ENCODE results near the gene KIAA0586.
"Not testable (repeated sequence)": the region's sequence is repeated elsewhere in the genome, so short reads cannot be mapped to it uniquely, and the experiment has no call there.

The KIAA0586 gene

DNA sequence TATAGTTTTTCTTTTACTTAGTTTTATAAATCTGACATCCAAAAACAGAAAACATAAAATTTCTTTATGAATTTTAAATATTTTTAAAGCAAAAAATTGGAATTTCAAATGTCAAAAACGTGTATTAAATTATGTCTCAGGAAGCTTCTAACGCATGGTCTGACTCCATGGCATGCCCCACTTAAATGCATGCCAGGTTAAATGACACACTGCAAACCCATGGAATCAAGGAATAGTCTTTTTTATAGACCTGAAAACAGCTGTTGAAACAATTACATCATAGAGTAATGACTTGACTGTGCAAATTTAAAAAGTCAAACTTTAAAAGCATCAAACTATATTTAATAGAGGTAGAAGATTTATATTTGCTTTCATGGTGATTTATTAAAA lies 114.1 kb downstream of the KIAA0586 start:
- DNase-seq (ENCODE audit: insufficient read length, low spot score) (no peak), FAIRE-seq (no peak)

GRCh38 chr14:58543253-58543652 lies 115.7 kb downstream of the KIAA0586 start:
- no peak for FAIRE-seq

DNA sequence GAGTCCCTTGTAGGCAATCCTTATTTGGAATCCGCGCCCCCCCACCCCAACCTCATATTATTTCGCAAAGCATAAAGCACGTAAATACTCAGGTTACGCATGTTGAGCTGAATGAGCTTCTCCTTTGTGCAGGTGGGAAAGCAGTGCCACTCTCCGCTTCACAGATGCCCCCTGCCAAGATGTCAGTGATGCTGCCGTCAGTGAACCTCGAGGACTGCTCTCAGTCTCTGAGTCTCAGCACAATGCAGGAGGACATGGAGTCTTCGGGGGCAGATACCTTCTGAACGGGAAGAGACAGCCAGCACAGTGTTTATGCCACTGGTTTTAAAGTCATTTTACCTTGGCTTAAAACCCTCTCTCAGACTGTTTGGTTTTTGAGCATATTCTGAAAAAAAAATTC lies 120.1 kb downstream of the KIAA0586 start:
- FAIRE-seq (no peak), DNase-seq (ENCODE audit: insufficient read length, low spot score) (no peak)

More at GRCh38 chr14:58543253-58543652, 115.7 kb downstream of the KIAA0586 start:
- no peak for DNase-seq (ENCODE audit: insufficient read length, low spot score)

GRCh38 chr14:58549105-58549757 lies 121.7 kb downstream of the KIAA0586 start:
- FAIRE-seq (peak; percentile 21), DNase-seq (ENCODE audit: insufficient read length, low spot score) (no peak)

DNA sequence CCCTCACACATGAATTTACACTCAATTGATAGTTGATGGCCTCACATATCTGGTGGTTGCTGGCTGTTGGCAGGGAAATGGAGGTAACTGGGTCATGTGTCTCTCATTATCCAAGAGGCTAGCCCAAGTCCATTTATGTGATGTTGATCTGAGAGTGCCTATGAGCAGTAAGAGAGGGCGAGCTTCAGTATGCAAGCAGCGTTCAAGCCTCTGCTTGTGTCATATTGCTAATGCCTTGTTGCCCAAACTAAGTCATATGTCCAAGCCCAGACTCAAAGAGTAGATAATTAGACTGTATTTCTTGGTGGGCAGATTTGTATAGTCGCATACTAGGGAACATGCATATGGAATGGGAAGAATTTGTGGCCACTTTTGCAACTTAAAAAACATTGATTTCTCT lies 126.4 kb downstream of the KIAA0586 start:
- FAIRE-seq = no peak
- DNase-seq (ENCODE audit: insufficient read length, low spot score) = no peak

DNA sequence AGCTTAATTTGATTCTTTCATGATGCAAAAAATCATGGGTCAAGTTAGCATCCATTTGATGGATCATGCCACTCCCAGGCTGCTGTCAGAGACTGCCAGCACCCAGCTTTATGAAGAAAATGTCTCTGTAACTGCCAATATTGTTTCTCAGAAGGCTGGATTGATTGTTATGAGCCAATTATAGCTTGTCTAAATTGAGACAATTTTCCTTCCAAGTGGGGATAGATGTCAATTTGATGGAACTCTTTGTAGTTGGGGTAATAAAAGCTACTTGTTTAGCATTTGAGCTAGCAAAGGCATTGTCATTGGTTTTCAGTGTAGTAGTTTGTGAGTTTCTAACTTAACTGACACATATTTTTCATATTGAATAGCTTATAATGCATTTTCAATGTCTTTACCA lies 128.1 kb downstream of the KIAA0586 start:
- no peak for DNase-seq (ENCODE audit: insufficient read length, low spot score)
- no peak for FAIRE-seq

DNA sequence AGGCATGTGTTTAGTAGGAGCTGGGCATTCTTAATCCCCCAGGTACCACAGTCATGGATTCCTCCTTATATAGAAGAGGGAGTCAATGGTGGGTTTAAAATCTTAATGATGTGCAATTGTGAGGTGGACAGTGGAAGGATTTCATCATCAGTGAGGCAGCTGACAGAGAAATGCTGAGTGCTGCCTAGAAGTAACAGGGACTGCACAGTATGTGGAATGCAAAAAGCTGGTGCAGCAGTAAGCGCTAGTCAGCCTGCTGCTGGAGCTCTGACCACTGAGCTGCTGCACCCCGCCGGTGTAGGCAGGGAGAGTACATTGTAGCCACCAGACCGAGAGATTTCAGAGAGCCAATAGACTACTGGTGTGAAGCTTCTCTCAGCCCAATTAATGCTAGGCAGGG lies 129.7 kb downstream of the KIAA0586 start:
- DNase-seq (ENCODE audit: insufficient read length, low spot score) (no peak), FAIRE-seq (no peak)

GRCh38 chr14:58560208-58560607 lies 132.7 kb downstream of the KIAA0586 start:
- peak; percentile 18 for FAIRE-seq

GRCh38 chr14:58562141-58562540 lies 134.6 kb downstream of the KIAA0586 start:
- FAIRE-seq (no peak), DNase-seq (ENCODE audit: insufficient read length, low spot score) (no peak)

More at GRCh38 chr14:58560208-58560607, 132.7 kb downstream of the KIAA0586 start:
- DNase-seq (ENCODE audit: insufficient read length, low spot score) = no peak

DNA sequence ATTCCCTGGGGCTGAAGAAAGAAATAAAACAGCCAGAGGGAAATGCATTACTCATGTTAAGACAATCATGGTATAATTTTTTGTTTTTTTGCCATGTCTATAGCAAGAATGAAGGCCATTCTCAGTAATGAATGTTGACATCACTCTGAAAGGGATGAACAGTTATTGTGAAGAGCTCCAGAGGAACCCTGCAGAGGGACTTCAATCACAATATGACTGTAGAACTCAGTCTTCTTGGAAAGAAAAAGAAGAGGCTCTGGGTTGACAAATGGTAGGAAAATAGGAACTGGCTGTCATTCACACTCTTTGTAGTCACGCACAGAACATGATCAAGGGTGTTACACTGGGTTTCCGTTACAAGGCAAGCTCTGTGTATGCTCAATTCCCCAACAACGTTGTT lies 136.5 kb downstream of the KIAA0586 start:
- no peak for DNase-seq (ENCODE audit: insufficient read length, low spot score)
- FAIRE-seq = no peak

GRCh38 chr14:58565832-58566231 lies 138.3 kb downstream of the KIAA0586 start:
- no peak for DNase-seq (ENCODE audit: insufficient read length, low spot score)
- no peak for FAIRE-seq

DNA sequence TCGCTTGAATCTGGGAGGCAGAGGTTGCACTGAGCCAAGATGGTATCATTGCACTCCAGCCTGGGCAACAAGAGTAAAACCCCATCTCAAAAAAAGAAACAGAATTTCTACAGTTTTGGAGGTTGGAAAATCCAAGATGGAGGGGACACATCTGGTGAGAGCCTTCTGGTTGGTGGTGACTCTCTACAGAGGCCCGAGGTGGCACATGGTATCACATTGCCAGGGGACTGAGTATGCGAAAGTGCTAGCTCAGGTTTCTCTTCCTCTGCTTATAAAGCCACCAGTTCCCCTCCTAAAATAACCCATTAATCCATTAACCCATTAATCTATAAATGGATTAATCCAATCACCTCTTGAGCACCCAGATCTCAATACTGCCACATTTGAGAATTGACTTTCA lies 139.5 kb downstream of the KIAA0586 start:
- DNase-seq (ENCODE audit: insufficient read length, low spot score) (no peak), FAIRE-seq (no peak)

- no peak for DNase-seq (ENCODE audit: insufficient read length, low spot score)
- no peak for FAIRE-seq
Measured at GRCh38 chr14:58568322-58568721, 140.8 kb downstream of the KIAA0586 start.

- DNase-seq (ENCODE audit: insufficient read length, low spot score) = no peak
- FAIRE-seq = no peak
Measured at GRCh38 chr14:58571256-58571655, 143.7 kb downstream of the KIAA0586 start.

DNA sequence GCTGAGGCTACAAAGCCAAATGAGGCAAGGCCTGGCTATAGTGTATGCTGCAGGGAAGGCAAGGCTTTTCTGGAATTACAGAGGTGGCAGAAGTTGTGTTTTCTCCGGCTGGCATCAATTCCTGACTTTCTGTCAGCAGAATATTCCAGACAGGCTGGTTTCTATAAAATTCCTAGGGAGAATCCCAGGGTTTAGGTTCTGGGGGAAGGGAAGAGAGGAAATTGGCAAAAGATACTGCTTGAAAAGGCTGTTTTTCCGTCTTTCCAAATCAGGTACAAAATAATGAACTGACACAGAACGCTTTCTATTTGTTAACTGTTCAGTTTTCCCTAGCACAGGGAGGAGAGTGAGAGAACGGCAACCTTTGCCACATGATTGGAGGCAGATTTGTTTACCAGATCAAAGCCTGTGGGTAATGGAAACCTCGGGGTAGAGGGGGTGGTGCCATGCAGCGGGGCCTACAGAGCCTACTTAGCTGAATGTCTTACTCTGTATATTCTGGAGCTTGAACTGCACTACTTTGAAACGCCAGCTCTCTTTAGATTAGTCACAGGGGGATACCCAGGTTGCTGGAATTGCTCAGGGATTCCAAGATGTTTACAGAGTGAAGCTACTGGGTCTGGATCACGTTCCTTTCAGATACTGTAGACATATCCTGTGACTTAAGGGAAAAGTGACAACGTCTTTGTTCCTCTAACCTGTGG lies 144.4 kb downstream of the KIAA0586 start:
- FAIRE-seq (no peak), DNase-seq (ENCODE audit: insufficient read length, low spot score) (no peak)

- DNase-seq (ENCODE audit: insufficient read length, low spot score) (no peak), FAIRE-seq (no peak)
Measured at GRCh38 chr14:58572473-58572853, 144.9 kb downstream of the KIAA0586 start.

DNA sequence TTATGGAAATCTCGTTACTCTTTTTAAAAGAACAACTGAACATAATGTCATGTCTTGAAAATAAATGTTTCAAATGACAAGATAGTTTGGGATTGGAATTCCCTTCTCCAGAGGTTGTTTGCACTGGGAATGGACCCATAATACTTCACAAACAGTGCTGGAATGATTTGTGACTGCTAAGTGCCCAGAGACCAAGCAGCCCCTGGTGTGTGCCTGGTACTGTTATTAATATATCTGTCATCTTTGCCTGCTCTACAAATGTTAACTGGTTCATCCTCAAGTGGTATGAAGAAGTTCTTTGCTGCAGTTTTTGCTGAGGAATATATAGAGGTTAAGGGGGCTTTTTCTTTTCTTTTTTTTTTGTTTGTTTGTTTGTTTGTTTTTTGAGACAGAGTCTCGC lies 145.3 kb downstream of the KIAA0586 start:
- FAIRE-seq = no peak
- DNase-seq (ENCODE audit: insufficient read length, low spot score) = no peak

DNA sequence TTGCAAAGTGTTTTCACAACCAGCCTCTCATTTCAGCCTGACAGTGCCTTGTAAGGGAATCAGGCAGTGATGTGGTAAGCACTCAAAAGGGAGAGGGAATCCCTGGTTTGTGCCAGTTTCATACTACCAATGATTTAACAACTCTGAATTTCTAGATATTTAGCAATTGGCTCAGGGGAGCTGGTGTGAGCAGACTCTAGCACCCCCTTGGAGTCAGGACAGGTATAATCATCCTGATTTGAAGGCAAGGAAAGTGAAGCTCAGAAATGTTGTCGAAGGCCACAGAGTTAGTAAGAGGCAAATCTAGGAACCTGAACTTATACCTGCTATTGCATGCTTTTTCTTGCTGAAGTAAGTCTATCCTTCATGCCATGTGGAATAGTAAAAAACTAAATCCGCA lies 147.1 kb downstream of the KIAA0586 start:
- FAIRE-seq = no peak
- DNase-seq (ENCODE audit: insufficient read length, low spot score) = no peak

DNA sequence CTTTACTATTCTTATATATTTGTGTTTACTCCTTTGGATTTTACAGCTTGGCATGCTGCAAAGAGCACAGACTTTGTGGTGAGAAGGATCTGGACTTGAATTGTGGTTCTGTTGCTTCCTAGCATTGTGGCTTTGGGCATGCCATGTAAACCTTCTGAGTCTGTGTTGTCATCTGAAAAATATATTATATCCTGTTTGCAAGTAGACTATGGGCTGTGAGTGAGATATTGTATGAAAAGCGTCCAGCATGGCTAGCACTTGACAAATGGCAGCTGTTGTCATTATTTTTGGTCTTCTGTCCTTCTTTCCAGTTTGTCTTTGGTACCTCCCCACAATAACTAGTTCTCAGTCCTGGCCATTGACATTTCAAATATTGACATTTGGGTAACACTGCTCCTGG lies 148.4 kb downstream of the KIAA0586 start:
- FAIRE-seq = no peak
- DNase-seq (ENCODE audit: insufficient read length, low spot score) = no peak

DNA sequence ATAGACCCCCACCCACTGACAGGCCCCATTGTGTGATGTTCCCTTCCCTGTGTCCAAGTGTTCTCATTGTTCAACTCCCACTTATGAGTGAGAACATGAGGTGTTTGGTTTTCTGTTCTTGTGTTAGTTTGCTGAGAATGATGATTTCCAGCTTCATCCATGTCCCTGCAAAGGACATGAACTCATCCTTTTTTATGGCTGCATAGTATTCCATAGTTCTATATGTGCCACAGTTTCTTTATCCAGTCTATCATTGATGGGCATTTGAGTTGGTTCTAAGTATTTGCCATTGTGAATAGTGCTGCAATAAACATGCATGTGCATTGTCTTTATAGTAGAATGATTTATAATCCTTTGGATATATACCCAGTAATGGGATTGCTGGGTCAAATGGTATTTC lies 152.5 kb downstream of the KIAA0586 start:
- FAIRE-seq; DNase-seq (ENCODE audit: insufficient read length, low spot score): not testable (repeated sequence)

- DNase-seq (ENCODE audit: insufficient read length, low spot score); FAIRE-seq: not testable (repeated sequence)
Measured at GRCh38 chr14:58581389-58581788, 153.9 kb downstream of the KIAA0586 start.

DNA sequence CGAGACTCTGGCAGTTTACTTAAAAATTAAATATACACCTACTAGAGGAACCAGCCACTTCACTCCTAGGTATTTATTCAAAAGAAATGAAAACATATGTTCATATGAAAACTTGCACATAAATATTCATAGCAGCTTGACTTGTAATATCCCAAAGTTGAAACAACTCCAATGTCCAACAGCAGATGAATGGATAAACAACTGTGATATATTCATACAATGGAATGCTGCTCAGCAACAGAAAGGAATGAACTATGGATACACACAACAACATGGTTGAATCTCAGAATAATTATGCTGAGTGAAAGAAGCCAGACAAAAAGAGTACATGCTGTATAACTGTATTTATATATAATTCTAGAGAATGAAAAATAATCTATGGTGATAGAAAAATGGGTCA lies 156.9 kb downstream of the KIAA0586 start:
- no peak for DNase-seq (ENCODE audit: insufficient read length, low spot score)
- FAIRE-seq = no peak

All from GM19239 (cell line).